Measurements from ENCODE around the gene CMIP.

- TF ChIP-seq GATA2 (IDR thresholded peaks at IDR 0.05; ENCODE audit: low read depth, low read length) (peak; percentile 90), GATA3 (IDR thresholded peaks at IDR 0.05; ENCODE audit: low read depth, low read length) (peak; percentile 80)
These were observed 72.0 kb downstream of the CMIP start for GRCh38 chr16:81516478-81517149.

All from SH-SY5Y (cell line).